Hindlimb muscle (tissue), 1 donor: ENCODE results near the gene SNORC. TPM values are rescaled to one million over a fixed set of nuclear protein-coding genes. Genes with fewer than 3 reads are reported as not detected.
"Not testable (repeated sequence)": the region's sequence is repeated elsewhere in the genome, so short reads cannot be mapped to it uniquely, and the experiment has no call there.

Experiments
- DNase-seq: peaks from one replicate; pipeline ENCODE4 v3.0.0-alpha.2; 2013
- polyA plus RNA-seq: library from polyadenylated mRNA; unstranded; fragments of 120-200 nt; gene quantifications from one replicate; pipeline ENCODE4 v1.2.1, GENCODE V29; 2013; ENCODE audit not compliant: insufficient read length

Gene SNORC
- polyA plus RNA-seq, 1 donor = 1.9 TPM

- DNase-seq = no peak
Measured at GRCh38 chr2:232896720-232897597, 26.9 kb downstream of the SNORC start.

GRCh38 chr2:232897598-232898408 is 27.7 kb downstream of the SNORC start:
- no peak for DNase-seq

GRCh38 chr2:232898592-232899543 is 28.8 kb downstream of the SNORC start:
- DNase-seq = peak; percentile 71

DNA sequence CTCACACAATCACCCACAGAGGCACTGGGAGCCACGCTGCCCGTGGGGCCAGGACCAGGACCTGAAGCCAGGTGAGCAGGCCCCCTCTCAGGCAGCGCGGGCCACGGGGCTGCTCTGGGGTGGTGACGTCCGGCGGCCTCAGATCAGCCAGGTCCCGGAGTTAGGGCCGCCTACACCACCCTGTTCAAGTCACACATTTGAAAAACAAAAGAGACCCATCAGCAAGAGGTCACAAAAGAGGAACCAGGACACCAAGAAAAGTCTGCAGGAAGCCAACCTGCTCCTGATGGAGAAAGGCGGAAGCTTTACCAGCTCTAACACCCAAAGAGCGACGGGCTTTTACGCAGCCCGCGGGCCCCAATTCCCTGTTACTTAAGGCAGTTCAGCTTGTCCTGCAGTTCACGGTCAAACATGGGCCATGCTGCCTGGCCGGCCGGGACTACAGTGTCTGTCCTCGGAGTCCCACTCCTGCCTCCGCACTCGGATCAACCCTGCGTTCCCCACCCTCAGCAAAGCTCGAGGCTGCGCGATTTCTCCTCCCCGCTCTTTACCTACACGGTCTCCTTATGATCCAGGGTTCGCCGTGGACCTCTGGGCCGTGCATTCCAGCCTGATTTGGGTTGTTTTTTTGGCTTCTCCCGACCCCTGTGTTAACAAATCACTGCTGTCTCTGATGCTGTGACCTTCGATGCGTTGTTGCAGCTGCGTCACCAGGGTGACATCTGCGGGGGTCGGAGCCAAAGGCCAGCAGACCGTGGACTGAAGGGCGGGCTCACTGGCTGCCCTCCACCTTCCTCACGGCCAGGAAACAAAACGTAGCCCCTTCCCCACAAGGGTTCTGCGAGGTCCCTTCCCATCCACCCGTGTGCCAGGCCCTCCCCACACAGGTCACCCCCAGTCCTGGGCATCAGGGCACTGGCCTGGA is 31.0 kb downstream of the SNORC start:
- no peak for DNase-seq

- DNase-seq = no peak
Measured at GRCh38 chr2:232901736-232902578, 31.9 kb downstream of the SNORC start.

- no peak for DNase-seq
Measured at GRCh38 chr2:232903989-232904388, 33.9 kb downstream of the SNORC start.

GRCh38 chr2:232906867-232907717 is 37.0 kb downstream of the SNORC start:
- DNase-seq = not testable (repeated sequence)

DNA sequence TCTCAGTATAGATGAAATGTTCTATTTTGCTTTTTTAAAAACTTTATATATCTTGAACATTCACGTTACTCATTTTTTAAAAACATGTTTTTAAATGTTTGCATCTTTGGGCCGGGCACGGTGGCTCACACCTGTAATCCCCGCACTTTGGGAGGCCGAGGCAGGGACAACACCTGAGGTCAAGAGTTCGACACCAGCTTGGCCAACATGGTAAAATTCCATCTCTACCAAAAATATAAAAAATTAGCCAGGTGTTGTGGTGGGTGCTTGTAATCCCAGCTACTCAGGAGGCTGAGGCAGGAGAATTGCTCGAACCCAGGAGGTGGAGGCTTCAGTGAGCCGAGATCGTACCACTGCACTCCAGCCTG is 37.6 kb downstream of the SNORC start:
- not testable (repeated sequence) for DNase-seq

DNA sequence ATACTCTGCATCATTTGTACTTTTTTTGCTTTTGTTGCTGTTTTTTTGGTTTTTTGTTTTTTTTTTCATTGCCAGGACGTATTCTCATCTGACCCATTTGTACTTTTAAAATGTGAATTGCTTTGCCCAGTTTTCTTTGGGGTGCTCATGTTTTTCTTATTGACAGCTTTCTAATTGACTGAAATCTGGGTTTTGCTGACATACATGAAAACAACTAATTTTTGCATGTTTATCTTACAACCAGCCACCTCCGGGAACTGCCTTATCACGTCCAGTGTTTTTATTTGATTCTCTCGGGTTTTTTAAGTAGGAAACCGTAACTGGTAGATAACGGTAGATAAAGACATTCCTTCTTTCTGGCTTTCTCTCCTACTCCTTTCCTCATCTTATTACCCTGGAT is 38.6 kb downstream of the SNORC start:
- DNase-seq = no peak

GRCh38 chr2:232910376-232910775 is 40.3 kb downstream of the SNORC start:
- no peak for DNase-seq

DNA sequence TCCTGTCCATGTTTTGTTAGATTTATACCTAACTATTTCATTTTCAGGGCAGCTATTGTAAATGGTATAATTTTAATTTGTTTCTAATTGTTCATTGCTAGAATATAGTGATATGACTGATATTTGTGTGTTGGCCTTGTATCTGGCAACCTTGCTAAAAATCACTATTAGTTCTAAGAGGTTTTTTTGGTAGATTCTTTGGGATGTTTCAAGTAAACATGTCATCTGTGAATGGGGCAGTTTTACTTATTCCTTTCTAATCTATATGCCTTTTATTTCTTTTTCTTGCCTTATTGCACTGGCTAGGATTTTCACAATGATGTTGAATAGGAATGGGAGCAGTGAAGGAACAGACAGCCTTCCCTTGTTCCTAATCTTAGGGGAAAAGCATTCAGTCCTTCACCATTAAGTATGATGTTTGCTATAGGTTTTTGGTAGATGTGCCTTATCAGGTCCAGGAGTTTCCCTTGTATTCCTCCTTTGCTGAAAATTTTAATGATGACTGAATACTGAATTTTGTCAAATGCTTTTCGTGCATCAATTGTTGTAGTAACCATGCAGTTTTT is 41.7 kb downstream of the SNORC start:
- no peak for DNase-seq

DNA sequence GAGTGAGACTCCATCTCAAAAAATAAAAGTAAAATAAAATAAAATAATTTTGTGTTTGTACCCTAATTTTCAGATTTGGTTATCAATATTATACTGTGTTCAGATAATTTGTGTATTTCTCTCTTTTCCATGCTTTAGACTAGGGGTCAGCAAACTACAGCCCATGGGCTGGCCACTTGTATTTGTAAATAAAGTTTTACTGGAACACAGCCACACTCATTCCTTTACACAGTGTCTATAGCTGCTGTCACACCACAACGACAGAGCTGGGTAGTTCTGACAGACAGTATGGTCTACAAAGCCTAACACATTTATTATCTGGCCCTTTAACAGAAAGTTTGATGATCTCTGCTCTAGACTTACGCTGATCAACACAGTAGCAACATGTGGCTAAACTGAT is 43.8 kb downstream of the SNORC start:
- no peak for DNase-seq

DNA sequence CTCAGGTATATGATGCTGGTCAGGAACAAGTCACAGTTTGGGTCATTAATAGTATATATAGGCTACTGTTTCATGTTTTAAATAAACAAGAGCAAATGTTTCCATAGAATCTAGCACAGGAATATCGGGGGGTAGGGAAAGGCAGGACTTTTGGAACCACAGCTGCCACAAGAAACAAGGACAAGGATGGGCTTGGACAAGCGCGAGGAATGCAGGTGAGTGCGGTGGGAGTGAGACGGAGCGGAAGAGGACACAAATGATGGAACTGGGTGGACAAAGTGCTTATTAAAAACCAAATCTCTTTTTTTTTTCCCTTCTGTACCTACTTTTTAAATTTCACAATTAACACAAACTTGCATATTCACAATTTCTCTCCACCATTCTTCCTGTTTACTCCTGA is 49.1 kb downstream of the SNORC start:
- no peak for DNase-seq

GRCh38 chr2:232920055-232920454 is 50.0 kb downstream of the SNORC start:
- no peak for DNase-seq

DNA sequence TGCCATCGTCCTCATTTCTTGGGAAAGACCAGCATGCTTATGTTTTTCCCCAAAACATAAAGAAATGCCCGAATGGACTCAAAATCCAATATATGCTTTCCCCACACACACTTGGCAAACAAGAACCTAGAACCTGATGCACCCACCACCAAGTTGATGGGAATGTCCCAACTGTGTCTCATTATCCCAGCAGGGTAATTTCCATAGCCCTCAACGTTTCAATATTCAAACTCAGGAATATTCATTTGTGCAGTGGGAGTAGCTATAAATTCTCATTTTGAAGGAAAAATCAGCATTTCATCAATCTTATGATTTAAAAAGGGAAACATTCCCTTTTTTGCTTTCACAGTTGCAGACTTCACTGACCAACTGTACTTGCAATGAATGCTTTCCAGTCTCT is 50.7 kb downstream of the SNORC start:
- DNase-seq = no peak

- no peak for DNase-seq
Measured at GRCh38 chr2:232924433-232924832, 54.4 kb downstream of the SNORC start.

DNA sequence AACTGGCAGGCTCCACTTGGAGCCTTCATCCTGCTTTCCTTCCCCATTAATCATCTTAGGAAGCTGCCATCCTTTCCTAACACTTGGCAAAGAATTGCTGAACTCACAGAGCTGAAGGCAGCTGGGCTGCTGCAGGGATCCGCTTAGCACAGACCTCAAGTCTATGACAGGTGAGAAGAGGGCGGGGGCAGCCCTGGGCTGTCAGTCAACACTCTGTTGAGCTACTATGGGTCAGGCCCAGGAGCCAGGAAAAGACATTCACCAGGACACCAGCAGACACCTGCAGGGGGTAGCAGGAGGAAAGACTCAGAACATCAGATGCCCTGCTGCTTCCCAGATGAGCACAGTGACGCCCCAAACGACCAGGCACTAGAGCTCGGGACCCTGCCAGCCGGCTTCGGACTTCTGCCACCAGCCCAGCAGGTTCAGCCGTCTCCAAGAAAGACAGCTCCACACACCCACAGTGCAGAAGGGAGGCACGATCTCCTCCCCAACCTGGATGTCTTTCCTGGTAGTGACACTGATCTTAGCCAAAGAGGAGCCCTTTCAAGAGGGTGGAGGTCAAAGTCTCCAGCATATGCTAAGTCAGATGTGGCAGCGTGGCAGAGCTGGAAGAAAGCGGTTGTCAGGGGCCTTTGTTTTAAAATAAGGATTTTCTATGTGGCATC is 55.2 kb downstream of the SNORC start:
- DNase-seq = no peak

DNA sequence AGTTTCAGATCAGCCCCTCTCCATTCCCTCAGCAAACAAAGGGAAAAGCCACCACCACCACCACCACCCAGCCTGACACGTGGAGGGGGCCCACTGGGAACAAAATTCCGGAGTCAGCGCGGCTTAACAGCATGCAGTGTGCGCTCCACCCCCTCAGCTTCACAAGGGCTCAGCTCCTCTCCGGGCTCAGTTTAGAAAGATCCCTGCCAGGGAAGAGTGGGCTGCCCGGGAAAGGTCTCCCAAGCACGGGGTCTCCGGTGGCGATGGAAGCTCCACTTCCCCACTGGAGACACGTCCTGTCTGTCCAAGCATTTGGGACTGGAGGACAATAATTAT is 55.7 kb downstream of the SNORC start:
- no peak for DNase-seq
